GM12874 (cell line): ENCODE data around the gene WAPL.

Experiments used
- CTCF ChIP-seq: IDR thresholded peaks from 2 replicates; pipeline ENCODE4 v1.5.1; 2011; ENCODE audit warnings: low read depth, mild to moderate bottlenecking, control low read depth, low read length, moderate library complexity; ENCODE audit not compliant: insufficient read depth

WAPL gene

DNA sequence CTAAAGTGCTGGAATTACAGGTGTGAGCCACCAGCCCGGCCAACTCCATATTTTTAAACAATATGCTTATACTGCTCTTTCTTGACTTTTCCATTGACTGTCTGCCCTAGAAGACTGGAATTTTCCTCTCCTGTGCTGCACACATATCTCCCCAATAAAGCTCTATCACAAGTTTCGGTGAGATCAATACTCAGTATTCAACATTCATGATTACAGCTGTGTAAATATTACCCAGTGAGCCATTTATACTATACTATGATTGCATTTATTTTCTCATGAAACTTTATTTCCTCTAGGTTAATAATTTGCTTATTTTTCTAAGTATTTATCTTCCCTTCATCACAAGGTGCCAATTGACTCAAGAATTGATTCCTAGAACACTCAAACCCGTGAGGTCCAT lies 106.5 kb downstream of the WAPL start:
- no peak for TF ChIP-seq CTCF

- no peak for TF ChIP-seq CTCF
Observed at GRCh38 chr10:86413046-86413728, 108.4 kb downstream of the WAPL start.

- TF ChIP-seq CTCF: no peak
Observed at GRCh38 chr10:86411852-86412560, 109.6 kb downstream of the WAPL start.

GRCh38 chr10:86411281-86411841 lies 110.2 kb downstream of the WAPL start:
- TF ChIP-seq CTCF: no peak

DNA sequence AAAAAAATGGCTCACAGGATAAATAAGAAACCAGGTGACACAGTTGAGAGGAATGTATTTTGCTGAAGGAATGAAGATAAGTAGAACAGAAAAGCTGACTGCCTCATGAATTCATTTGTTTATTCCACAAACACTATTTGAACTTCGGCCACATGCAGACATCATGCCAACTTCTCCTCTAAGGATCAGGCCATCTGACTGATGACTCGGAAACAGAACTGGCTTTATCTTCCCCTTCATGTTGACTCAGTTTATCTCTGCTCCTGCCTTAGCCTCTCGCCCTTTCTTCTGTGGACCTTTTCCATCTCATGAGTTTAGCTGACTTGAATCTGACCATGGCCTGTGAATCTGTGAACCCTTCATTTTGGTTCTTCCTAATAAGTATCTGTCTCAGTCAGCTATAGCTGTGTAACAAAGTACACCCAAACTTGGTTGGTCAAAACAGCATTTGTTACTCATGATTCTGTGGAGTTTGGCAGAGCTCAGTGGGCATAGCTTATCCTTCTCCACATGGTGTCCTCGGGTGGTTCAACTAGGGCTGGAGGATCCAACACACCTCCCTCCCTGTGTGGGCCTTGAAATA lies 111.0 kb downstream of the WAPL start:
- TF ChIP-seq CTCF: no peak

DNA sequence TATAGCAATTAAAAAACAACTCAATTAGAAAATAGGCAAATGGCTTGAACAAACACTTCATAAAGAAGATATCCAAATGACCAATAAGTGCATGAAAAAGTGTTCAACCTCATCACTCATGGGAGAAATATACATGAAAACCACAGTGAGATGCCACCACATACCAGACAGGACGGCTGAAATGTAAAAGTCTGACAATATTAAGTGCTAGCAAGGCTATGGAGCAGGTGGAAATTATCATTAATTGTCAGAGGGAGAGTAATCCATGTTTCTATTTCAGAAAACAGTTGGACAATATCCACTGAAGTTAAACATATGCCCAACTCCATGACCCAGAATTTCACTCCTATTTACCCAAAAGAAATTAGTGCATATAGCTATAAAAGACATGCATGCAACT lies 112.4 kb downstream of the WAPL start:
- TF ChIP-seq CTCF: no peak

DNA sequence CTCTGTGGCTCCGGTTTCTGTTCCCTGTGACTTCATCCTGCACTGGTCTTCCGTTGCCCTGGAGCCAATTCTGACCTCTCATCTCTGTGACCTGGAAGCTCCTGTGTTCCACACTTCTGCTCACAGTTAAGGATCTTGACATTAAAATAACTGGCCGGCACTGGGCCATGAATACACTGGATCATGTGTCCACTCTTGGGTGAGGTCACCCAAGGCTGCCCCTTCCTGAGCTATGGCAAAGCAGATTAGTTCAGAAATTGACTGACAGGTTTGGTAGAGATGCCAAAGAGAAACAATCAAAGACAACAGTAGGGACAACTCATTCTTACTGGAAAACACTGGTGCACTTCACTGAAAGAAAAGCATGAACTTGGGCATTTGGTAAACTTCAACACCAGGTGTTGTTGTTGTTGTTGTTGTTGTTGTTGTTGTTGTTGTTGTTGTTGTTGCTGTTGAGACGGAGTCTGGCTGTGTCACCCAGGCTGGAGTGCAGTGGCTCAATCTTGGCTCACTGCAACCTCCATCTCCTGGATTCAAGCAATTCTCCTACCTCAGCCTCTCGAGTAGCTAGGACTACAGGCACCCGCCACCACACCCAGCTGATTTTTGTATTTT lies 118.3 kb downstream of the WAPL start:
- no peak for TF ChIP-seq CTCF
